ENCODE results near the gene KRTAP12-1.

DNA sequence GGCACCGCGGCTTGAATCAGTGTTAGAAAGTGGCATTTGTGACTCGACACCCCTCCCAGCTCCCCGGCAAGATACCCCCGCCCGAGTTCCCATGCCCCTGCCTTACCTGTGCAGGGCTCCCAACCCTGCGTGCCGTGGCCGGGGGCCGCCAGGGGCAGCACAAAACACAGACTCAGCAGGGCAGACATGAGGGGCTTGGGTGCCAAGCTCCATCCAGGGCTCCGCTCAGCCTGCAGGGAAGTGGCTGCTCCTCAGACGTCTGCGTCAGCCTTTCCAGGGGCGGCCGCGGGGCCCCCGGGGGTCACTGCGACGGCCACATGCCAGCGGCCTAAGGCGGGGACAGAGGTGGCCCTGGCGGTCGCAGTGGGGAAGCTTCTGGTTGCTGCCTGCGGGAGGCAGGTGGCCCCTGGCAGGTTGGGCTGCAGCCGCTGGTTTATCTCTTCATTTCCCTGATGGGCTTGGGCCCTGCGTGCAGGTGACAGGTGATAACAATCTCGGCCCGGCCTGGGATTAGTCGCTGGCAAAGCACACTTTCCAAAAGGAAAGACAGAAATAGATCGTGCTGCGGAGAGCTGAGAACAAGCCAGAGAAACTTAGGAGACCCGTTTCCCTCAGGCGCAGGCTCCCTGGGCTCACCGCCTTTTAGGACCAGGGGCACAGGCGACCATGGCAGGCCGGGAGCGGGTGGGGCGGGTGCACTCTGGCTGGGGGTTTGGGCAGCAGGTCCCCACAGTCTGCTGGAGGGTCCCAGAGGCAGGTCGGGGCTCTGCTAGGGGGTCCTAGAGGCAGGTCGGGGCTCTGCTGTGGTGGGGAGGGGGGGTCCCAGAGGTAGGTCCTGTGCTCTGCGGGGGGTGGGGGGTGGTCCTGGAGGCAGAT is 29.6 kb upstream of the KRTAP12-1 start, which contains the start of gene TSPEAR:
- TF ChIP-seq, protein P1, sequence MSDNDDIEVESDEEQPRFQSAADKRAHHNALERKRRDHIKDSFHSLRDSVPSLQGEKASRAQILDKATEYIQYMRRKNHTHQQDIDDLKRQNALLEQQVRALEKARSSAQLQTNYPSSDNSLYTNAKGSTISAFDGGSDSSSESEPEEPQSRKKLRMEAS (IDR thresholded peaks at IDR 0.05; ENCODE audit: low read depth, low read length), result no peak
- TF ChIP-seq, protein P2, sequence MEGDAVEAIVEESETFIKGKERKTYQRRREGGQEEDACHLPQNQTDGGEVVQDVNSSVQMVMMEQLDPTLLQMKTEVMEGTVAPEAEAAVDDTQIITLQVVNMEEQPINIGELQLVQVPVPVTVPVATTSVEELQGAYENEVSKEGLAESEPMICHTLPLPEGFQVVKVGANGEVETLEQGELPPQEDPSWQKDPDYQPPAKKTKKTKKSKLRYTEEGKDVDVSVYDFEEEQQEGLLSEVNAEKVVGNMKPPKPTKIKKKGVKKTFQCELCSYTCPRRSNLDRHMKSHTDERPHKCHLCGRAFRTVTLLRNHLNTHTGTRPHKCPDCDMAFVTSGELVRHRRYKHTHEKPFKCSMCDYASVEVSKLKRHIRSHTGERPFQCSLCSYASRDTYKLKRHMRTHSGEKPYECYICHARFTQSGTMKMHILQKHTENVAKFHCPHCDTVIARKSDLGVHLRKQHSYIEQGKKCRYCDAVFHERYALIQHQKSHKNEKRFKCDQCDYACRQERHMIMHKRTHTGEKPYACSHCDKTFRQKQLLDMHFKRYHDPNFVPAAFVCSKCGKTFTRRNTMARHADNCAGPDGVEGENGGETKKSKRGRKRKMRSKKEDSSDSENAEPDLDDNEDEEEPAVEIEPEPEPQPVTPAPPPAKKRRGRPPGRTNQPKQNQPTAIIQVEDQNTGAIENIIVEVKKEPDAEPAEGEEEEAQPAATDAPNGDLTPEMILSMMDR (IDR thresholded peaks at IDR 0.05; ENCODE audit: low read depth, low read length), result no peak
